Fibroblast of the aortic adventitia (primary cell): Measurements from ENCODE around the gene RPAP3. TPM values are rescaled to one million over a fixed set of nuclear protein-coding genes. Genes with fewer than 3 reads are reported as not detected.
"Not testable (repeated sequence)": the region's sequence is repeated elsewhere in the genome, so short reads cannot be mapped to it uniquely, and the experiment has no call there.

ENCODE experiments used
- DNase-seq: peaks from one replicate; pipeline ENCODE4 v3.0.0-alpha.2; 2010; ENCODE audit warnings: low read depth
- H3K4me3 ChIP-seq: 2 replicates; pipeline ENCODE4 v1.5.1; 2011; ENCODE audit warnings: low read depth, mild to moderate bottlenecking, control low read depth, low read length, moderate library complexity
- total RNA-seq: library from RNA; depleted of rRNA; stranded (reverse); fragments of >200 nt; gene quantifications from 2 replicates; pipeline ENCODE4 v1.2.3, GENCODE V29; 2012; ENCODE audit warnings: low replicate concordance
- TF ChIP-seq, protein P1 (sequence below): IDR thresholded peaks from 2 replicates; pipeline ENCODE4 v1.5.1; 2011; ENCODE audit warnings: mild to moderate bottlenecking, low read length, control low read depth, inconsistent platforms; ENCODE audit not compliant: insufficient read depth

RPAP3 gene
- total RNA-seq, 1 donor, result 25.7 TPM

DNA sequence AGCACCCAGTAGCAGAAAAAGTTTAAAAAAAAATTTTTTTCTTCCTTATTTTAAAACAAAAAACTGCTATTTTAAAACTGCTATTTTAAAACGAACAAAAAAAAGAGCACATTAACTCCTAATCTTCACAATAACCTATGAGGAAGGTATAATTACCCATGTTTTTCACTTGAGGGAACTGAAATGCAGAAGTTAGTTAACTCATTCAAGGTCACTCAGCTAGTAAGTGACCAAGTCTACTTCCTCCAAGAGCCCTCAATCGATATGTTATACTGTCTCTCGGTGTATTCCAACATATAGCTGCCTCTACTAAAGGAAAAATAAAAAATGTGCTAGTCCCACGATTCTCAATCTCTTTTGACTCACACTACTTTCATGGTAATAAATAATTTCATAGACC is 7.8 kb downstream of the RPAP3 start:
- no peak for DNase-seq
- TF ChIP-seq, protein P1, sequence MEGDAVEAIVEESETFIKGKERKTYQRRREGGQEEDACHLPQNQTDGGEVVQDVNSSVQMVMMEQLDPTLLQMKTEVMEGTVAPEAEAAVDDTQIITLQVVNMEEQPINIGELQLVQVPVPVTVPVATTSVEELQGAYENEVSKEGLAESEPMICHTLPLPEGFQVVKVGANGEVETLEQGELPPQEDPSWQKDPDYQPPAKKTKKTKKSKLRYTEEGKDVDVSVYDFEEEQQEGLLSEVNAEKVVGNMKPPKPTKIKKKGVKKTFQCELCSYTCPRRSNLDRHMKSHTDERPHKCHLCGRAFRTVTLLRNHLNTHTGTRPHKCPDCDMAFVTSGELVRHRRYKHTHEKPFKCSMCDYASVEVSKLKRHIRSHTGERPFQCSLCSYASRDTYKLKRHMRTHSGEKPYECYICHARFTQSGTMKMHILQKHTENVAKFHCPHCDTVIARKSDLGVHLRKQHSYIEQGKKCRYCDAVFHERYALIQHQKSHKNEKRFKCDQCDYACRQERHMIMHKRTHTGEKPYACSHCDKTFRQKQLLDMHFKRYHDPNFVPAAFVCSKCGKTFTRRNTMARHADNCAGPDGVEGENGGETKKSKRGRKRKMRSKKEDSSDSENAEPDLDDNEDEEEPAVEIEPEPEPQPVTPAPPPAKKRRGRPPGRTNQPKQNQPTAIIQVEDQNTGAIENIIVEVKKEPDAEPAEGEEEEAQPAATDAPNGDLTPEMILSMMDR, result no peak
- H3K4me3 ChIP-seq, result no peak overlapping the region

DNA sequence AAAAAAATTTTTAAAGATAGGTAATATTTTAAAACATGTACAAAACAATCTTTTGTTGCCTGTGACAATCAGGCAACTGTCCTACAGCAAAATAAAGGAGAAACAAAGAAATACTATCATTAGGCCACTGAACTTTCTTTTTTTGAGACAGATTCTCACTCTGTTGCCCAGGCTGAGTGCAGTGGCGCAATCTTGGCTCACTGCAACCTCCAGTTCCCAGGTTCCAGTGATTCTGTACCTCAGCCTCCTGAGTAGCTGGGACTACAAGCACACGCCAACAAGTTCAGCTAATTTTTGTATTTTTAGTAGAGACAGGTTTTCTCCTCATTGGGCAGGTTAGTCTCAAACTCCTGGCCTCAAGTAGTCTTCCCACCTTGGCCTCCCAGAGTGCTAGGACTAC is 16.6 kb downstream of the RPAP3 start:
- H3K4me3 ChIP-seq, result no peak overlapping the region
- DNase-seq, result no peak
- TF ChIP-seq, protein P1, result no peak

DNA sequence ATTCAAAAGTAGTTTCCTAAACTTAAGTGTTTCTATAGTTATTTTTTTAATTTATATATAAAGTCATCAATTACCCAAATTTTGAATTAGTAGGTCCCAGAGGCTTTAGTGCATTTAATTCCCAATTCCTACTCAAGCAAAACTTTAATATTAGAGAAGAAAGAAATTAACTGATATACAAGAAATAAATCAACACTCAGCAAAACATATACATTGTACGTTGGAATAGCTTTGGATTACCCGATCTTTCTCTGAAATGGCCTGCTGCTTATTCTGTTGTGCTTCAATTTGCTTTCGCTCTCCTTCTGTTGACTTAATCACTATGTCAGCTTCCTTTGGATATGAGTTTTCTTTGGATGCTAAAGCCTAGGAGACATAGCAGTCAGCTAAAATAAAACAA is 18.2 kb downstream of the RPAP3 start:
- no peak for DNase-seq
- TF ChIP-seq, protein P1, result no peak
- no peak overlapping the region for H3K4me3 ChIP-seq

DNA sequence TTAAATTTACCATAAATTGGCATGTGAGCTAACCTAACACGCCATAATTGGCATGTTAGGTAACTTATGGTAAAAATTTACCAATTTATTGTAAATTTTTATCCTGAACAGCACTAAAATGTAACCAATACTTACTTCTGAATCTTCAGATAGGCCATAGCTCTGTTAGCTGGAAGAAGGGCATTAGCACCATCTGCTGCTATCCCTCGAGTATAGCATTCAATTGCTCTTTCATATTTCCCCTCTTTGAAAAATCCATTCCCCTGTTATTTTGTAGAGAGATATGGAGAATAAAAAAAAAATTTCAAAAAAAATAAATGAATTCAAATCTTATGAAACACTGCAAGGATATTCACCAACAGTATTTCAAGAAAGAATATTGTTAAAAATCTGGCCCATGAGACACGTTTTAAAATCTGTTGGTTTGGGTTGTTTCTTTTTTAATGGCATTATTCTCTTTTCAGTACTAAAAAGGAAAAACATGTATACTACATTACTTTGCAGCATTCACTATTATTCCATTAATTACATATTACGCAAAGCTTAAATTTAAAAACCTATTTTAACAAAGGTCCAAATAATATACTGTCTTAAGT is 19.1 kb downstream of the RPAP3 start:
- no peak overlapping the region for H3K4me3 ChIP-seq
- TF ChIP-seq, protein P1, result peak; percentile 86
- DNase-seq, result peak; percentile 75

DNA sequence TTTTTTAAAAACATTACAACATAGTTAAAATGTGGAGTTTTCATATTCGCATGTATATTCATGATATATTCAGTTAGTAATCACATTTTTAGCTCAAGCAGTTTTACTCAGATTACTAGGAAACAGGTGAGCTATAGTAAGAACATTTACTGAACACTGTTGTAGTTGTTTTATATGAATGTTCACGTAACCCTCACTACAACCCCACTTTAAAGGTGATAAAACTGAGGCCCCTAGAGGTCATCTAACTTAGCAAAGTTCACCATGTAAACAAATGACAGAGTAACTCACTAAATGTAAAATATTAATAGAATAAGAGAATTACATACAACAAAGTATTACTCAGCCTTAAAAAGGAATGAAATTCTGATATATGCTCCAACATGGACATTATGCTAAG is 26.0 kb downstream of the RPAP3 start:
- TF ChIP-seq, protein P1, result no peak
- DNase-seq, result no peak
- no peak overlapping the region for H3K4me3 ChIP-seq

DNA sequence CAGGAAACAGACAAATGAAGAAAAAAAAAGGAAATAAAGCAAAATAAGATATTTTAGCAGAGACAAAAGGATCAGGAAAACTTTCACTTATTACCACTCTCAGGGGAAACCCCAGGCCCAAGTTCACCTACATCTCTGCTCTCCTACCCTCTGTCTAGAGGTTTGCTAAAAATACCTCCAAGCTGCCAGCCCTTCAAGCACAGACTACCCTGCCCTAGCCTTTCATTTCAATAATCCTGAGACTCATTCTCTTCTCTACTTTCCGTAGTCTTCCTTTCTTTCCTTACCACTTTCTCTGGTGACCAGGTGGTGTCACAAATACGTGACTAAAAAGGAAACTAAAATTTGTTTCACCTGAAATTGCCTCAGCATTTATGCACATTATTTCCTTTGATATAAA is 33.8 kb downstream of the RPAP3 start:
- TF ChIP-seq, protein P1, result no peak
- DNase-seq, result no peak
- H3K4me3 ChIP-seq, result no peak overlapping the region

DNA sequence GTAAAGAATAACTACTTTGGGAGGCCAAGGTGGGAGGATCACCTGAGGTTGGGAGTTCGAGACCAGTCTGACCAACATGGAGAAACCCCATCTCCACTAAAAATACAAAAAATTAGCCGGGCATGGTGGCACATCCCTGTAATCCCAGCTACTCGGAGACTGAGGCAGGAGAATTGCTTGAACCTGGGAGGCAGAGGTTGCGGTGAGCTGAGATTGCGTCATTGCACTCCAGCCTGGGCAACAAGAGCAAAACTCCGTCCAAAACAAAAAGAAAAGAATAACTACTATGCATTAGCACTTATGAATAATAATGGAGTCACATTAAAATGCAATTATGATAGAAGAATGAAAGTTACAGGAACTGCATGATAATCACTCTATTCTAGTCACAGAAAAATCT is 37.9 kb downstream of the RPAP3 start:
- H3K4me3 ChIP-seq, DNase-seq: not testable (repeated sequence)
